ENCODE results near the gene ARPC1B.

The ARPC1B gene

GRCh38 chr7:99395616-99396327 lies 21.2 kb downstream of the ARPC1B start:
- H3K4me3 ChIP-seq (ENCODE audit: low read depth, low read length), result no peak overlapping the region
- no peak for DNase-seq (ENCODE audit: low read depth)
- no peak for TF ChIP-seq MYC (IDR thresholded peaks at IDR 0.05; ENCODE audit: low read depth, low read length)
- no peak for TF ChIP-seq POLR2A (IDR thresholded peaks at IDR 0.05; ENCODE audit: extremely low read depth, insufficient read length)
- no peak for TF ChIP-seq MAX (IDR thresholded peaks at IDR 0.05; ENCODE audit: low read depth, low read length)
- no peak for TF ChIP-seq CTCF (IDR thresholded peaks at IDR 0.05; ENCODE audit: low read depth, low read length)

GRCh38 chr7:99396418-99397296 lies 22.1 kb downstream of the ARPC1B start:
- no peak overlapping the region for H3K4me3 ChIP-seq (ENCODE audit: low read depth, low read length)
- TF ChIP-seq CTCF (IDR thresholded peaks at IDR 0.05; ENCODE audit: low read depth, low read length), result no peak
- TF ChIP-seq MYC (IDR thresholded peaks at IDR 0.05; ENCODE audit: low read depth, low read length), result no peak
- TF ChIP-seq MAX (IDR thresholded peaks at IDR 0.05; ENCODE audit: low read depth, low read length), result no peak
- TF ChIP-seq POLR2A (IDR thresholded peaks at IDR 0.05; ENCODE audit: extremely low read depth, insufficient read length), result no peak
- DNase-seq (ENCODE audit: low read depth), result no peak

GRCh38 chr7:99397297-99397983 lies 22.9 kb downstream of the ARPC1B start:
- TF ChIP-seq MAX (IDR thresholded peaks at IDR 0.05; ENCODE audit: low read depth, low read length) (no peak), MYC (IDR thresholded peaks at IDR 0.05; ENCODE audit: low read depth, low read length) (no peak), CTCF (IDR thresholded peaks at IDR 0.05; ENCODE audit: low read depth, low read length) (no peak), POLR2A (IDR thresholded peaks at IDR 0.05; ENCODE audit: extremely low read depth, insufficient read length) (no peak)
- DNase-seq (ENCODE audit: low read depth), result no peak
- no peak overlapping the region for H3K4me3 ChIP-seq (ENCODE audit: low read depth, low read length)

- TF ChIP-seq CTCF (IDR thresholded peaks at IDR 0.05; ENCODE audit: low read depth, low read length) (no peak), POLR2A (IDR thresholded peaks at IDR 0.05; ENCODE audit: extremely low read depth, insufficient read length) (peak; percentile 12), MAX (IDR thresholded peaks at IDR 0.05; ENCODE audit: low read depth, low read length) (no peak)
- DNase-seq (ENCODE audit: low read depth), result no peak
Measured at GRCh38 chr7:99398891-99399445, 24.4 kb downstream of the ARPC1B start.

GRCh38 chr7:99399597-99399996 lies 25.1 kb downstream of the ARPC1B start:
- no peak for DNase-seq (ENCODE audit: low read depth)
- H3K4me3 ChIP-seq (ENCODE audit: low read depth, low read length), result no peak overlapping the region
- TF ChIP-seq POLR2A (IDR thresholded peaks at IDR 0.05; ENCODE audit: extremely low read depth, insufficient read length), result no peak

More at GRCh38 chr7:99398891-99399445, 24.4 kb downstream of the ARPC1B start:
- H3K4me3 ChIP-seq (ENCODE audit: low read depth, low read length), result no peak overlapping the region

Data from NB4 (cell line).